Heart left ventricle (tissue), 13 donors: Measurements from ENCODE around the gene BRSK1.

Experiments used
- CTCF ChIP-seq, 12 donors: fragments of 200-600 bp; sonication (generic) in 4 of 12; IDR thresholded peaks; one replicate each; pipeline versions ENCODE4 v1.5.0 to v1.8.0; 2018 to 2022; ENCODE audit warnings: antibody characterized with exemption in 12 of 12, mild to moderate bottlenecking in 5 of 12
- POLR2A ChIP-seq, 2 donors: fragments of 450-650 bp; IDR thresholded peaks; one replicate each; pipeline ENCODE4 v1.6.1; 2017; ENCODE audit warnings: antibody characterized with exemption in 2 of 2, mild to moderate bottlenecking in 2 of 2, moderate library complexity in 2 of 2
- donor health status: ischemic (EF 13 %, LVEDD 7.1; RV severe dilation, severe dysfunction).
- donor health status: DM: no; HTN: yes; CAD: no.
- donor health status: DM: no; HTN: no; CAD: no.
- donor health status: ischemic (EF 25% LVEDD 6.9; RV normal size, moderate dysfunction).
- donor health status: ischemic (EF 25% LVEDD 5.7; RV mildly dilated, moderate dysfunction).
- donor health status: ischemic (EF 35%, LVEDD 5.7; RV mildly dilated, moderate dysfunction).
- donor health status: nonischemic (EF 11% LVEDD 7.7; RV severe dilation, severe dysfunction).
- donor health status: DM: yes; HTN: yes; CAD: no.
- donor health status: PGD.
- donor health status: ischemic (EF 29% LVEDD 5.4; RV normal size, mild dysfunction).
- donor health status: nonischemic (EF 23%, LVEDD 6.1; RV moderate dilation, normal function).

DNA sequence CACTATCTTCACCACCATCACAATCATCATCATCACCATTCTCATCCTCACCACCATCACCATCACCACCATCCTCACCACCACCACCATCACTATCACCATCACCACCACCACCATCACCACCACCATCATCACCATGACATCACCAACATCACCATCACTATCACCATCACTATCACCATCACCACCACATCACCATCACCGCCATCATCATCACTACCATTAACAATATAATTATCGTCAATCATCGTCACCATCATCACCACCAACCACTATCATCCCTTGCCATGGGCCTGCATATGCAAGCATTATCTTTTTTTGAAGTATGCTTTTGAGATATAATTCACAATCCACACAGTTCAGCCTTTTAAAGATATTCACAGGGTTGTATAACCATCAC, 17.4 kb upstream of the BRSK1 start:
- TF ChIP-seq CTCF (IDR thresholded peaks at IDR 0.05) (no peak), POLR2A (IDR thresholded peaks at IDR 0.05) (no peak)
